Erythroblast (primary cell): ENCODE results near the gene COL16A1.

Source experiments
- GATA1 ChIP-seq: IDR thresholded peaks from 2 replicates; pipeline ENCODE4 v1.6.1; 2011; ENCODE audit warnings: low read depth, mild to moderate bottlenecking, control low read depth, low read length, moderate library complexity
- POLR2A ChIP-seq: IDR thresholded peaks from 2 replicates; pipeline ENCODE4 v1.6.1; 2011; ENCODE audit warnings: mild to moderate bottlenecking, low read length

- no peak for TF ChIP-seq POLR2A
- no peak for TF ChIP-seq GATA1
Observed at GRCh38 chr1:31746687-31747086, 42.9 kb upstream of the COL16A1 start.
